ENCODE results near the gene SIGLEC1. TPM values are rescaled to one million over a fixed set of nuclear protein-coding genes. Genes with fewer than 3 reads are reported as not detected.

Gene SIGLEC1
- total RNA-seq, 2 experiments from 2014 or later = 0.03 TPM; not detected in 1

- H3K9me3 Mint-ChIP-seq = no peaks in the 10 kb centered on the region
- no peak overlapping the region for H3K4me3 Mint-ChIP-seq
- ChIA-PET CTCF (no interaction called here), POLR2A (no interaction called here)
- no peak for DNase-seq
- no peaks in the 10 kb centered on the region for H3K36me3 Mint-ChIP-seq (ENCODE audit: low read depth)
- peaks cover 15% of the 10 kb centered on the region for H3K27me3 Mint-ChIP-seq
- H3K4me1 Mint-ChIP-seq = no peaks in the 10 kb centered on the region
- H3K27ac Mint-ChIP-seq = no peak overlapping the region
Measured at GRCh38 chr20:3689978-3690377, 22.4 kb downstream of the SIGLEC1 start.

- H3K9me3 Mint-ChIP-seq = no peaks in the 10 kb centered on the region
- ChIA-PET POLR2A (no interaction called here), CTCF (interaction anchor here (1.5 kb wide), 1 partner anchor 11 kb away, joined by 8 read pairs; no protein-coding TSS in a partner anchor)
- no peaks in the 10 kb centered on the region for H3K36me3 Mint-ChIP-seq (ENCODE audit: low read depth)
- no peak overlapping the region for H3K4me3 Mint-ChIP-seq
- H3K27ac Mint-ChIP-seq = no peak overlapping the region
- no peaks in the 10 kb centered on the region for H3K4me1 Mint-ChIP-seq
- peaks cover 31% of the 10 kb centered on the region for H3K27me3 Mint-ChIP-seq
- DNase-seq = no peak
Measured at GRCh38 chr20:3687655-3688054, 24.7 kb downstream of the SIGLEC1 start.

- ChIA-PET CTCF (interaction anchor here (1.5 kb wide), 1 partner anchor 10 kb away, joined by 8 read pairs; no protein-coding TSS in a partner anchor), POLR2A (no interaction called here)
- Mint-ChIP-seq H3K27ac (no peak overlapping the region), H3K9me3 (no peaks in the 10 kb centered on the region), H3K4me3 (no peak overlapping the region), H3K36me3 (ENCODE audit: low read depth) (no peaks in the 10 kb centered on the region), H3K4me1 (no peaks in the 10 kb centered on the region), H3K27me3 (peaks cover 35% of the 10 kb centered on the region)
- no peak for DNase-seq
Measured at GRCh38 chr20:3686867-3687321, 25.5 kb downstream of the SIGLEC1 start.

GRCh38 chr20:3686421-3686820 lies 26.0 kb downstream of the SIGLEC1 start:
- H3K4me1 Mint-ChIP-seq = no peaks in the 10 kb centered on the region
- H3K9me3 Mint-ChIP-seq = no peaks in the 10 kb centered on the region
- H3K27ac Mint-ChIP-seq = no peak overlapping the region
- peaks cover 37% of the 10 kb centered on the region for H3K27me3 Mint-ChIP-seq
- H3K36me3 Mint-ChIP-seq (ENCODE audit: low read depth) = no peaks in the 10 kb centered on the region
- no peak overlapping the region for H3K4me3 Mint-ChIP-seq
- CTCF ChIA-PET = no interaction called here
- POLR2A ChIA-PET = no interaction called here
- no peak for DNase-seq

- CTCF ChIA-PET = no interaction called here
- Mint-ChIP-seq H3K4me1 (peaks cover 2% of the 10 kb centered on the region), H3K9me3 (no peaks in the 10 kb centered on the region), H3K36me3 (ENCODE audit: low read depth) (no peaks in the 10 kb centered on the region), H3K27ac (no peak overlapping the region), H3K4me3 (no peak overlapping the region), H3K27me3 (peaks cover 48% of the 10 kb centered on the region)
- no peak for DNase-seq
- POLR2A ChIA-PET = no interaction called here
Measured at GRCh38 chr20:3685341-3685740, 27.1 kb downstream of the SIGLEC1 start.

GRCh38 chr20:3681931-3682781 lies 30.2 kb downstream of the SIGLEC1 start, which contains the start of gene ADAM33:
Gene ADAM33, minus strand, starts transcription at chr20:3682010. Its CDS starts 6 bp downstream, at chr20:3682004.
- H3K27ac Mint-ChIP-seq = no peak within 1 kb of the TSS
- POLR2A ChIA-PET = no interaction called here
- H3K27me3 Mint-ChIP-seq = peaks cover 63% of the 10 kb centered on the region
- H3K9me3 Mint-ChIP-seq = no peaks in the 10 kb centered on the region
- DNase-seq = no peak
- H3K4me3 Mint-ChIP-seq = no peak within 1 kb of the TSS
- peaks cover 2% of the 10 kb centered on the region for H3K4me1 Mint-ChIP-seq
- CTCF ChIA-PET = interaction anchor here (0.7 kb wide), 1 partner anchor 11 kb away, joined by 5 read pairs; no protein-coding TSS in a partner anchor
- no peaks in the 10 kb centered on the region for H3K36me3 Mint-ChIP-seq (ENCODE audit: low read depth)

GRCh38 chr20:3681352-3681930 lies 31.0 kb downstream of the SIGLEC1 start:
- H3K27me3 Mint-ChIP-seq = peaks cover 65% of the 10 kb centered on the region
- ChIA-PET CTCF (interaction anchor here (1.4 kb wide), 1 partner anchor 30 kb away, joined by 8 read pairs; no protein-coding TSS in a partner anchor), POLR2A (no interaction called here)
- H3K27ac Mint-ChIP-seq = no peak overlapping the region
- H3K4me3 Mint-ChIP-seq = no peak overlapping the region
- H3K36me3 Mint-ChIP-seq (ENCODE audit: low read depth) = no peaks in the 10 kb centered on the region
- H3K4me1 Mint-ChIP-seq = peaks cover 4% of the 10 kb centered on the region
- no peak for DNase-seq
- no peaks in the 10 kb centered on the region for H3K9me3 Mint-ChIP-seq

GRCh38 chr20:3680701-3681351 lies 31.6 kb downstream of the SIGLEC1 start:
- no peak overlapping the region for H3K27ac Mint-ChIP-seq
- peaks cover 4% of the 10 kb centered on the region for H3K4me1 Mint-ChIP-seq
- POLR2A ChIA-PET = no interaction called here
- peaks cover 66% of the 10 kb centered on the region for H3K27me3 Mint-ChIP-seq
- H3K4me3 Mint-ChIP-seq = no peak overlapping the region
- CTCF ChIA-PET = interaction anchor here (1.4 kb wide), 1 partner anchor 30 kb away, joined by 8 read pairs; no protein-coding TSS in a partner anchor
- H3K9me3 Mint-ChIP-seq = no peaks in the 10 kb centered on the region
- no peaks in the 10 kb centered on the region for H3K36me3 Mint-ChIP-seq (ENCODE audit: low read depth)
- DNase-seq = no peak

GRCh38 chr20:3679749-3680700 lies 32.4 kb downstream of the SIGLEC1 start:
- Mint-ChIP-seq H3K4me1 (peaks cover 4% of the 10 kb centered on the region), H3K36me3 (ENCODE audit: low read depth) (no peaks in the 10 kb centered on the region), H3K9me3 (no peaks in the 10 kb centered on the region), H3K27ac (no peak overlapping the region), H3K4me3 (no peak overlapping the region), H3K27me3 (peaks cover 70% of the 10 kb centered on the region)
- CTCF ChIA-PET = interaction anchor here (0.6 to 1.4 kb wide), 3 partner anchors 16 to 61 kb away, joined by 3 to 8 read pairs (median 5); no protein-coding TSS in a partner anchor
- POLR2A ChIA-PET = no interaction called here
- DNase-seq = no peak

GRCh38 chr20:3678856-3679720 lies 33.3 kb downstream of the SIGLEC1 start:
- Mint-ChIP-seq H3K9me3 (no peaks in the 10 kb centered on the region), H3K4me1 (peaks cover 4% of the 10 kb centered on the region), H3K27me3 (peaks cover 71% of the 10 kb centered on the region), H3K36me3 (ENCODE audit: low read depth) (no peaks in the 10 kb centered on the region), H3K27ac (no peak overlapping the region), H3K4me3 (no peak overlapping the region)
- POLR2A ChIA-PET = no interaction called here
- CTCF ChIA-PET = interaction anchor here (0.9 to 3.8 kb wide), 2 partner anchors 17 to 31 kb away, joined by 3 to 33 read pairs; no protein-coding TSS in a partner anchor
- DNase-seq = no peak

- POLR2A ChIA-PET = no interaction called here
- H3K4me1 Mint-ChIP-seq = peaks cover 4% of the 10 kb centered on the region
- no peaks in the 10 kb centered on the region for H3K36me3 Mint-ChIP-seq (ENCODE audit: low read depth)
- H3K9me3 Mint-ChIP-seq = no peaks in the 10 kb centered on the region
- DNase-seq = no peak
- peaks cover 68% of the 10 kb centered on the region for H3K27me3 Mint-ChIP-seq
- H3K4me3 Mint-ChIP-seq = no peak overlapping the region
- CTCF ChIA-PET = interaction anchor here (0.8 to 3.8 kb wide), 2 partner anchors 32 to 77 kb away, joined by 3 to 33 read pairs; no protein-coding TSS in a partner anchor
- no peak overlapping the region for H3K27ac Mint-ChIP-seq
Measured at GRCh38 chr20:3678198-3678597, 34.2 kb downstream of the SIGLEC1 start.

Data from activated CD4-positive, alpha-beta memory T cell treated with anti-CD3 and anti-CD28 coated beads, Interleukin-2, amount 10 ng/mL, durations not matched to agents 7 days and 5 days (primary cell).